CD14-positive monocyte (primary cell): ENCODE data around the gene VWA3A. TPM values are rescaled to one million over a fixed set of nuclear protein-coding genes. Genes with fewer than 3 reads are reported as not detected.
A peak's percentile ranks its signal among the peaks of the same experiment; 100 is the strongest.

Experiments
- DNase-seq, 3 donors: peaks; one replicate each; pipeline ENCODE4 v3.0.0-alpha.2; 2011 to 2022
- H2AFZ ChIP-seq: 2 replicates; pipeline ENCODE4 v1.6.0; 2012; ENCODE audit warnings: mild to moderate bottlenecking, low read depth, low read length, inconsistent platforms; ENCODE audit not compliant: insufficient read depth, poor library complexity, severe bottlenecking
- H3K27ac ChIP-seq, 2 donors: 1 replicate in 1 of 2; 2 replicates in 1 of 2; pipeline ENCODE4 v1.5.1; 2012 to 2013; ENCODE audit warnings: low read length in 2 of 2, control low read depth in 1 of 2, inconsistent platforms in 1 of 2, low read depth in 1 of 2, mild to moderate bottlenecking in 1 of 2
- H3K27me3 ChIP-seq, 2 donors: one replicate each; pipeline versions ENCODE4 v1.6.0 to v1.6.1; 2011 to 2013; ENCODE audit warnings: low read length in 2 of 2; ENCODE audit not compliant: control insufficient read depth in 2 of 2, insufficient read depth in 2 of 2
- H3K36me3 ChIP-seq, 2 donors: replicated peaks in 1 of 2; 1 replicate in 1 of 2; 2 replicates in 1 of 2; pipeline versions ENCODE4 v1.5.1 to v1.6.1; 2012 to 2013; ENCODE audit warnings: low read length in 2 of 2, control low read depth in 1 of 2, inconsistent platforms in 1 of 2, mild to moderate bottlenecking in 1 of 2; ENCODE audit not compliant: insufficient read depth in 2 of 2, control insufficient read depth in 1 of 2
- H3K4me1 ChIP-seq, 2 donors: 1 replicate in 1 of 2; 2 replicates in 1 of 2; pipeline versions ENCODE4 v1.5.1 to v1.6.1; 2012 to 2013; ENCODE audit warnings: low read length in 2 of 2, control low read depth in 1 of 2, inconsistent platforms in 1 of 2, mild to moderate bottlenecking in 1 of 2, moderate library complexity in 1 of 2; ENCODE audit not compliant: insufficient read depth in 2 of 2, control insufficient read depth in 1 of 2
- H3K4me2 ChIP-seq: replicated peaks from 2 replicates; pipeline ENCODE3; 2012; ENCODE audit warnings: low read length, moderate library complexity, mild to moderate bottlenecking; ENCODE audit not compliant: poor library complexity, severe bottlenecking; ENCODE audit errors: extremely low read depth
- H3K4me3 ChIP-seq, 3 experiments: fragments of 200-600 bp in 1 of 3; sonication (generic) in 1 of 3; replicated peaks in 1 of 3; 1 replicate in 2 of 3; 2 replicates in 1 of 3; pipeline ENCODE4 v1.5.1; 2011 to 2013; ENCODE audit warnings: low read length in 3 of 3, mild to moderate bottlenecking in 3 of 3, control low read depth in 2 of 3, low read depth in 2 of 3, inconsistent platforms in 1 of 3, moderate library complexity in 1 of 3
- H3K79me2 ChIP-seq: 2 replicates; pipeline ENCODE4 v1.6.0; 2012; ENCODE audit warnings: mild to moderate bottlenecking, control low read depth, inconsistent platforms, low read length, moderate library complexity; ENCODE audit not compliant: insufficient read depth
- H3K9ac ChIP-seq: 2 replicates; pipeline ENCODE4 v1.6.0; 2017; ENCODE audit warnings: low read length, mild to moderate bottlenecking; ENCODE audit not compliant: insufficient read depth, poor library complexity, severe bottlenecking
- H3K9me3 ChIP-seq, 2 donors: replicated peaks in 1 of 2; 1 replicate in 1 of 2; 2 replicates in 1 of 2; pipeline versions ENCODE4 v1.5.1 to v1.6.1; 2012 to 2013; ENCODE audit warnings: low read length in 2 of 2, control low read depth in 1 of 2; ENCODE audit not compliant: control insufficient read depth in 1 of 2, insufficient read depth in 1 of 2
- H4K20me1 ChIP-seq: 2 replicates; pipeline ENCODE4 v1.6.0; 2012; ENCODE audit warnings: mild to moderate bottlenecking, low read length, control low read depth, moderate library complexity; ENCODE audit not compliant: insufficient read depth
- H3K27ac Mint-ChIP-seq, 7 donors: one replicate each; pipeline ENCODE4 v1.8.0; 2020; ENCODE audit warnings: mild to moderate bottlenecking in 7 of 7, mixed read lengths in 7 of 7, moderate library complexity in 6 of 7, inconsistent platforms in 2 of 7
- H3K27me3 Mint-ChIP-seq, 3 donors: one replicate each; pipeline ENCODE4 v1.8.0; 2021 to 2022; ENCODE audit warnings: low read depth in 3 of 3, mild to moderate bottlenecking in 3 of 3, mixed read lengths in 3 of 3, moderate library complexity in 3 of 3, inconsistent platforms in 1 of 3
- H3K36me3 Mint-ChIP-seq, 2 donors: one replicate each; pipeline ENCODE4 v1.8.0; 2020; ENCODE audit warnings: mixed read lengths in 2 of 2, inconsistent platforms in 1 of 2, mild to moderate bottlenecking in 1 of 2
- H3K4me1 Mint-ChIP-seq: one replicate; pipeline ENCODE4 v1.8.0; 2020; ENCODE audit warnings: mild to moderate bottlenecking, mixed read lengths
- H3K4me3 Mint-ChIP-seq, 2 donors: one replicate each; pipeline ENCODE4 v1.8.0; 2020; ENCODE audit warnings: mild to moderate bottlenecking in 2 of 2, mixed read lengths in 2 of 2, moderate library complexity in 1 of 2
- H3K9me3 Mint-ChIP-seq, 7 donors: one replicate each; pipeline ENCODE4 v1.8.0; 2020 to 2022; ENCODE audit warnings: mixed read lengths in 7 of 7, mild to moderate bottlenecking in 6 of 7, moderate library complexity in 6 of 7, inconsistent platforms in 2 of 7
- CTCF ChIP-seq: fragments of 200-600 bp; IDR thresholded peaks from one replicate; pipeline ENCODE4 v1.8.0; 2022; ENCODE audit warnings: antibody characterized with exemption, mild to moderate bottlenecking
- WGBS: methylation state at CpG from one replicate; pipeline ENCODE4 v1.1.5; 2013; ENCODE audit warnings: missing lambda C conversion rate; ENCODE audit not compliant: insufficient coverage; 5-methylcytosine and 5-hydroxymethylcytosine counted together
- intact Hi-C, 2 donors: fragments of 100-400 bp; cut with micrococcal nuclease; formaldehyde crosslinking; loops; one replicate each; pipeline versions ENCODE4 v1.15.0 to v1.15.1; 2023
- polyA plus RNA-seq, 3 donors: library from polyadenylated mRNA; depleted of rRNA in 1 of 3; unstranded in 2 of 3; stranded (reverse) in 1 of 3; fragments of 300-500 nt in 2 of 3; fragments of >200 nt in 1 of 3; fragmentation: Illumina TruSeq in 2 of 3; gene quantifications; 1 replicate in 2 of 3; 2 replicates in 1 of 3; pipeline ENCODE4 v1.2.3, GENCODE V29; 2012 to 2021

VWA3A gene
- polyA plus RNA-seq, 3 donors = 0.09 TPM; not detected in 2

DNA sequence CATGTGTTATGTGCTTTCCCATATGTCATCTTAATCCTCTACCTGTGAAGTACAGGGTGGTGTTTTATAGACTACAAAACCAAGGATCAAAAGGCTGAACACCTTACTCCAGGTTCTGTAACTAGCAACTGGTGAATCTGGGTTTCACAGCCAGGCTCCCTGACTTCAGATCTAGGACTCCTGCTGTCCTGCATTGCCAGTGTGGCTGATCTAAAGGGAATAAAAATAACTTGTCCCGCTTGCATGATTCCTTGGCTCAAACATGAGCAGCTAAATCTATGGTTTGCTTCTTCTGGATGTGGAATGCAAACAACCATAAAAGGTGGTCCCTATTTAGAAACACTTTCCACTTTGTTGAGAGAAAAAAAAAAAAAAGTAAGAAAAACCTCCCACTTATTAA, 3.7 kb upstream of the VWA3A start:
- Histone ChIP-seq H3K4me3 (no peak overlapping the region), H3K4me1 (no peaks in the 10 kb centered on the region), H3K36me3 (peaks cover 6 to 21% of the 10 kb centered on the region in 2 donors), H3K27ac (no peak overlapping the region), H3K79me2 (no peaks in the 10 kb centered on the region), H3K4me2 (no peak overlapping the region), H3K27me3 (no peaks in the 10 kb centered on the region), H2AFZ (no peak overlapping the region), H3K9me3 (no peaks in the 10 kb centered on the region), H4K20me1 (no peaks in the 10 kb centered on the region), H3K9ac (no peak overlapping the region)
- no peak overlapping the region for H3K4me3 Mint-ChIP-seq
- no CpG with 5 or more reads among the region's 1 CpG for WGBS
- peaks cover 22 to 33% of the 10 kb centered on the region in 2 donors for H3K36me3 Mint-ChIP-seq
- intact Hi-C loops = no loop called here
- no peak for DNase-seq
- no peaks in the 10 kb centered on the region for H3K4me1 Mint-ChIP-seq
- no peak for TF ChIP-seq CTCF
- no peaks in the 10 kb centered on the region for H3K27me3 Mint-ChIP-seq
- no peak overlapping the region for H3K27ac Mint-ChIP-seq
- peaks cover 0 to 2% (median 0%) of the 10 kb centered on the region in 7 donors for H3K9me3 Mint-ChIP-seq

DNA sequence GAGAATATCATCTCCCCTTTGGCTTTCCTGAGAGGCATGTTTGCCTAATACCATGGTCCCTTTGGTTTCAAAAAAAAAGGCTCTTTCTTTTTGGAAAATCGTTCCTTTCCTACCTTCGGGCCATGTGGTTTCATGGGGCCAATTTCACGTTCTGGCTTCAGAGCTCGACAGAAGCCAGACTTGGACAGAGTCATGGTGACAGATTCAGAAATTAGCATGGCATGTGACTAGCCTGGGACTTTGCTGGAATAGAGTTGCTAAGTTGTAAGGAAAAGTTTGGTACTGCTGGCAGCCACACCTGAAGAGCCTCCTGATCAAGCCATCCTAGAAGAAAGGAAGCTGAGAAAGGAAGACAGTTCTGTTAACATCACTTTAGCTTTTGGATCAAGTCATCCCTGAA, 2.4 kb upstream of the VWA3A start:
- H3K4me2 ChIP-seq = no peak overlapping the region
- H3K4me1 ChIP-seq = no peaks in the 10 kb centered on the region
- peaks cover 3 to 15% of the 10 kb centered on the region in 2 donors for H3K36me3 ChIP-seq
- no peak for DNase-seq
- H4K20me1 ChIP-seq = no peaks in the 10 kb centered on the region
- H3K27me3 Mint-ChIP-seq = peaks cover 0 to 3% (median 0%) of the 10 kb centered on the region in 3 donors
- no peak overlapping the region for H3K27ac ChIP-seq
- no peak overlapping the region for H3K9ac ChIP-seq
- no peak overlapping the region for H3K4me3 Mint-ChIP-seq
- H2AFZ ChIP-seq = no peak overlapping the region
- H3K4me1 Mint-ChIP-seq = no peaks in the 10 kb centered on the region
- no peaks in the 10 kb centered on the region for H3K27me3 ChIP-seq
- peak overlapping the region in 1 of 7 donors; percentile 13 for H3K27ac Mint-ChIP-seq
- H3K9me3 Mint-ChIP-seq = peaks cover 0 to 2% (median 0%) of the 10 kb centered on the region in 7 donors
- peaks cover 20 to 26% of the 10 kb centered on the region in 2 donors for H3K36me3 Mint-ChIP-seq
- intact Hi-C loops = no loop called here
- WGBS = 96% methylated on average over 3 of the region's 4 CpGs
- no peaks in the 10 kb centered on the region for H3K9me3 ChIP-seq
- no peak for TF ChIP-seq CTCF
- H3K79me2 ChIP-seq = no peaks in the 10 kb centered on the region
- H3K4me3 ChIP-seq = no peak overlapping the region
